Body of pancreas (tissue), 4 donors: ENCODE results near the gene RAB22A. TPM values are rescaled to one million over a fixed set of nuclear protein-coding genes. Genes with fewer than 3 reads are reported as not detected.
A peak's percentile ranks its signal among the peaks of the same experiment; 100 is the strongest.
"Not testable (repeated sequence)": the region's sequence is repeated elsewhere in the genome, so short reads cannot be mapped to it uniquely, and the experiment has no call there.

Source experiments
- ATAC-seq: fragments of 150-250 bp; one replicate; pipeline ENCODE4 v1.9.1; 2016
- DNase-seq, 4 donors: peaks; one replicate each; pipeline ENCODE4 v3.0.0-alpha.2; 2019
- H3K27ac ChIP-seq, 4 donors: fragments of 200-600 bp; sonication (generic); 1 replicate in 3 of 4; 2 replicates in 1 of 4; pipeline versions ENCODE4 v1.5.1 to v1.6.1; 2016 to 2019; ENCODE audit warnings: mild to moderate bottlenecking in 1 of 4, mixed read lengths in 1 of 4, moderate library complexity in 1 of 4
- H3K27me3 ChIP-seq, 2 donors: fragments of 200-600 bp; sonication (generic); one replicate each; pipeline ENCODE4 v1.6.0; 2016; ENCODE audit warnings: mild to moderate bottlenecking in 1 of 2
- H3K36me3 ChIP-seq, 2 donors: fragments of 200-600 bp; sonication (generic); replicated peaks in 1 of 2; 2 replicates each; pipeline ENCODE4 v1.5.1; 2016; ENCODE audit warnings: low read depth in 2 of 2; ENCODE audit not compliant: insufficient read depth in 1 of 2
- H3K4me1 ChIP-seq: fragments of 200-600 bp; sonication (generic); one replicate; pipeline ENCODE4 v1.6.0; 2016
- H3K4me3 ChIP-seq, 2 donors: fragments of 200-600 bp; sonication (generic); 1 replicate in 1 of 2; 2 replicates in 1 of 2; pipeline ENCODE4 v1.5.1; 2016 to 2019
- H3K9me3 ChIP-seq, 3 donors: fragments of 200-600 bp; sonication (generic); 1 replicate in 2 of 3; 2 replicates in 1 of 3; pipeline ENCODE4 v1.5.1; 2016
- POLR2A ChIP-seq, 3 donors: fragments of 450-650 bp; IDR thresholded peaks; one replicate each; pipeline ENCODE4 v1.6.1; 2016; ENCODE audit warnings: antibody characterized with exemption in 3 of 3, mild to moderate bottlenecking in 2 of 3
- WGBS, 2 donors: methylation state at CpG; one replicate each; pipeline ENCODE4 v1.1.5; 2017; 5-methylcytosine and 5-hydroxymethylcytosine counted together
- intact Hi-C: fragments of 100-400 bp; cut with DNase I; formaldehyde crosslinking; loops from one replicate; pipeline ENCODE4 v1.15.1; 2023
- total RNA-seq, 2 donors: library from RNA; depleted of rRNA; stranded (reverse); fragments of >200 nt; gene quantifications; one replicate each; pipeline ENCODE4 v1.1.0, GENCODE V29; 2016
- TF ChIP-seq, protein P1 (sequence below), 7 experiments: fragments of 450-650 bp in 4 of 7; fragments of 200-600 bp in 3 of 7; sonication (generic) in 3 of 7; IDR thresholded peaks; one replicate each; pipeline ENCODE4 v1.5.1; 2016 to 2019; ENCODE audit warnings: antibody characterized with exemption in 7 of 7

The RAB22A gene
- total RNA-seq, 2 donors from 2014 or later, result 6.3 to 9.1 TPM

GRCh38 chr20:58406422-58407001, 97.0 kb downstream of the RAB22A start:
- intact Hi-C loops, result no loop called here
- 30 to 37% methylated on average over 4 of the region's 4 CpGs for WGBS, 2 donors
- Histone ChIP-seq H3K36me3 (no peaks in the 10 kb centered on the region), H3K4me3 (no peak overlapping the region), H3K4me1 (peaks cover 53% of the 10 kb centered on the region), H3K27me3 (no peaks in the 10 kb centered on the region), H3K9me3 (no peaks in the 10 kb centered on the region), H3K27ac (peak overlapping the region in 2 of 4 donors; percentile 1 to 4)
- no peak for DNase-seq
- no peak for ATAC-seq
- TF ChIP-seq, protein P1, sequence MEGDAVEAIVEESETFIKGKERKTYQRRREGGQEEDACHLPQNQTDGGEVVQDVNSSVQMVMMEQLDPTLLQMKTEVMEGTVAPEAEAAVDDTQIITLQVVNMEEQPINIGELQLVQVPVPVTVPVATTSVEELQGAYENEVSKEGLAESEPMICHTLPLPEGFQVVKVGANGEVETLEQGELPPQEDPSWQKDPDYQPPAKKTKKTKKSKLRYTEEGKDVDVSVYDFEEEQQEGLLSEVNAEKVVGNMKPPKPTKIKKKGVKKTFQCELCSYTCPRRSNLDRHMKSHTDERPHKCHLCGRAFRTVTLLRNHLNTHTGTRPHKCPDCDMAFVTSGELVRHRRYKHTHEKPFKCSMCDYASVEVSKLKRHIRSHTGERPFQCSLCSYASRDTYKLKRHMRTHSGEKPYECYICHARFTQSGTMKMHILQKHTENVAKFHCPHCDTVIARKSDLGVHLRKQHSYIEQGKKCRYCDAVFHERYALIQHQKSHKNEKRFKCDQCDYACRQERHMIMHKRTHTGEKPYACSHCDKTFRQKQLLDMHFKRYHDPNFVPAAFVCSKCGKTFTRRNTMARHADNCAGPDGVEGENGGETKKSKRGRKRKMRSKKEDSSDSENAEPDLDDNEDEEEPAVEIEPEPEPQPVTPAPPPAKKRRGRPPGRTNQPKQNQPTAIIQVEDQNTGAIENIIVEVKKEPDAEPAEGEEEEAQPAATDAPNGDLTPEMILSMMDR (IDR thresholded peaks at IDR 0.05), result no peak
- no peak for TF ChIP-seq POLR2A (IDR thresholded peaks at IDR 0.05)

GRCh38 chr20:58407201-58407873, 97.8 kb downstream of the RAB22A start:
- ATAC-seq (no peak), DNase-seq (no peak)
- no peaks in the 10 kb centered on the region for H3K36me3 ChIP-seq
- intact Hi-C loops, result no loop called here
- 10 to 22% methylated on average over 4 of the region's 4 CpGs for WGBS, 2 donors
- no peak overlapping the region for H3K4me3 ChIP-seq
- H3K27me3 ChIP-seq, result no peaks in the 10 kb centered on the region
- peak overlapping the region in 3 of 4 donors; percentile 53 to 84 (median 61) for H3K27ac ChIP-seq
- H3K9me3 ChIP-seq, result no peaks in the 10 kb centered on the region
- H3K4me1 ChIP-seq, result peaks cover 53% of the 10 kb centered on the region
- no peak for TF ChIP-seq POLR2A (IDR thresholded peaks at IDR 0.05)
- TF ChIP-seq, protein P1 (IDR thresholded peaks at IDR 0.05), result no peak

DNA sequence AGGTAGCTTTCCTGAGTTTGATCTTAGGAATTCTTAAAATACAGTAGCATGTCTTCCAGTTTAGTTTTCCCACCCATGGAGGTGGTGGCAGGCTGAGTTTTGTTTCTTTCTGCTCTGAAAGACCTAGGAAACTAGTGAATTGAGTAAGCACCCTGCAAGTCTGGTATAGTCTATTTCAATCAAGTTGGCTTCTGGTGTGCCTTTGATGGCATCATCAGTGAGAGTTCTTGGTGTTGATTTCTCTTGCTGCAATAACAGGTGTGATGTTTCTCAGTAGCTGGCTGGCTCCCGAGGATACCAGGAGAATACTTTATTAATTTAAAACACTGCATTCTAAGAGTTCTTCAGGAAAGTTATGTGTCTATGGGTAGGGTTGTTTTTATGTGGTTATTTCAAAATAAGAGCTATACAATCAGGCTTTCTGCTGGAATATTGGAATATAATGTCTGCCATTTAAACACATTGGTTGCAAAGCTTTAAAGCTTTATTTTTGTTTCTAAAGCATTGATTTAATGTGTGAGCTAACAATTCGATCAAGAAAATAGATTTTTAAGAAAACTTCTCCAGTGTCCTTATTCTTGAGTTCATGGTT, 98.5 kb downstream of the RAB22A start:
- Histone ChIP-seq H3K27me3 (no peaks in the 10 kb centered on the region), H3K9me3 (no peaks in the 10 kb centered on the region), H3K36me3 (no peaks in the 10 kb centered on the region), H3K4me3 (no peak overlapping the region), H3K27ac (peak overlapping the region; percentile 35 to 84 (median 57)), H3K4me1 (peaks cover 53% of the 10 kb centered on the region)
- intact Hi-C loops, result no loop called here
- ATAC-seq (peak; percentile 88), DNase-seq (peak; percentile 44 to 74 (median 64))
- WGBS, 2 donors, result 17 to 23% methylated on average over 2 of the region's 2 CpGs
- TF ChIP-seq POLR2A (IDR thresholded peaks at IDR 0.05), result no peak
- TF ChIP-seq, protein P1 (IDR thresholded peaks at IDR 0.05), result no peak

DNA sequence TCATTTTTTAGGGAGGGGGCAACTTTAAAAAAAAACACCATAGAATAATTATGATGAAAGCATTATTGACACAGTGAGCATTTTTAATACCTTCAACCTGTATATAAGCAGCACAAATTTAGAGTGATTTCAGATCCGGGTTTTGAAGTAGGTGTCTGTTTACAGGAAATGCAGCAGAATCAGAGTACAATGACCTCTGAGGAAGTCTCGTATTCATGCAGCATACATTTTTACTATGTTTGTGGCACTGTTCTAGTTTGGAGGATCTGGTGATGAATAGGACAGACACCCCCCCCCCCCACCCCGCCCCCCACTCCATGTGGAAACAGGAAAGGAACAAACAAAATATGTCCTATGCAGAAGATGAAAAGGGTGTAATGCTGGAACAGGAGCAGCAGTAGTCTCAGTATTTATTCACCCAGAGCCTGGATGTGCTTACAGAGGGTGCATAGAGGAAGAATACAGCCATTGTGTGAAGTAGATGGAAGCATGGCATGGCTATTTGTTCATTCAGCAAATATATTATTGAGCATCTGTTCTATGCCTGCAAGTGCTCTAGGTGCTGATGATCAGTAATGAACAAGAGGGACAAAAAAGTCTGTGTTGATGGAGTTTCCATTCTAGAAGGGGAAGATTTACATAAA, 99.2 kb downstream of the RAB22A start:
- H3K27me3 ChIP-seq, result no peaks in the 10 kb centered on the region
- ATAC-seq, result peak; percentile 38
- 13 to 31% methylated on average over 3 of the region's 3 CpGs for WGBS, 2 donors

DNA sequence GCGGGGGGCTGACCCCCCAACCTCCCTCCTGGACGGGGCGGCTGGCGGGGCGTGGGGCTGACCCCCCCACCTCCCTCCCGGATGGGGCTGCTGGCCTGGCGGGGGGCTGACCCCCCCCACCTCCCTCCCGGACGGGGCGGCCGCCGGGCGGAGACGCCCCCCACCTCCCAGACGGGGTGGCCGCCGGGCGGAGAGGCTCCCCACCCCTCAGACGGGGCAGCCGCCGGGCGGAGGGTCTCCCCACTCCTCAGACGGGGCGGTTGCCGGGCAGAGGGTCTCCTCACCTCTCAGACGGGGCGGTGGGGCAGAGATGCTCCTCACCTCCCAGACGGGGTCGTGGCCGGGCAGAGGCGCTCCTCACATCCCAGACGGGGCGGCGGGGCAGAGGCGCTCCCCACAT, 104.7 kb downstream of the RAB22A start:
- H3K4me1 ChIP-seq, H3K4me3 ChIP-seq, H3K27ac ChIP-seq, DNase-seq, ATAC-seq, H3K27me3 ChIP-seq, H3K9me3 ChIP-seq, H3K36me3 ChIP-seq, intact Hi-C loops: not testable (repeated sequence)
- no CpG with 5 or more reads among the region's 35 CpGs for WGBS, 2 donors

More for the DNA sequence above, 99.2 kb downstream of the RAB22A start:
- TF ChIP-seq POLR2A (IDR thresholded peaks at IDR 0.05), result no peak
- TF ChIP-seq, protein P1 (IDR thresholded peaks at IDR 0.05), result no peak
- intact Hi-C loops, result no loop called here
- DNase-seq, result no peak
- H3K36me3 ChIP-seq, result no peaks in the 10 kb centered on the region
- H3K27ac ChIP-seq, result peak overlapping the region; percentile 35 to 84 (median 57)
- H3K4me3 ChIP-seq, result no peak overlapping the region
- H3K4me1 ChIP-seq, result peaks cover 53% of the 10 kb centered on the region
- no peaks in the 10 kb centered on the region for H3K9me3 ChIP-seq

DNA sequence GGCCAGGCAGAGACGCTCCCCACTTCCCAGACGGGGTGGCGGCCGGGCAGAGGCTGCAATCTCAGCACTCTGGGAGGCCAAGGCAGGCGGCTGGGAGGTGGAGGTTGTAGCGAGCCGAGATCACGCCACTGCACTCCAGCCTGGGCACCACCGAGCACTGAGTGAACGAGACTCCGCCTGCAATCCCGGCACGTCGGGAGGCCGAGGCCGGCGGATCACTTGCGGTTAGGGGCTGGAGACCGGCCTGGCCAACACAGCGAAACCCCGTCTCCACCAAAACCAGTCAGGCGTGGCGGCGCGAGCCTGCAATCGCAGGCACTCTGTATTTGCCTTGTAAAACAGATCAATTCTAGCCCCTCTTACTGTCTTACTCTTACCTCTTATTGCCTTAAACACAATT, 105.3 kb downstream of the RAB22A start:
- H3K27ac ChIP-seq, H3K27me3 ChIP-seq, ATAC-seq, H3K36me3 ChIP-seq, DNase-seq, H3K4me1 ChIP-seq, H3K4me3 ChIP-seq, intact Hi-C loops, H3K9me3 ChIP-seq: not testable (repeated sequence)
- 97 to 98% methylated on average over 11 to 20 of the region's 26 CpGs for WGBS, 2 donors
